HCT116 (cell line): ENCODE data around the gene RPL11.

ENCODE experiments used
- CEBPB ChIP-seq: IDR thresholded peaks from 2 replicates; pipeline ENCODE4 v1.6.1; 2012; ENCODE audit warnings: low read depth
- CTCF ChIP-seq, 3 experiments: fragments of 200-600 bp in 1 of 3; sonication (generic) in 1 of 3; IDR thresholded peaks in 2 of 3; conservative IDR thresholded peaks in 1 of 3; 2 replicates each; pipeline ENCODE4 v1.5.1; 2012 to 2017; ENCODE audit warnings: low read depth in 2 of 3, low read length in 2 of 3, antibody characterized with exemption in 1 of 3, borderline replicate concordance in 1 of 3, control low read depth in 1 of 3, mild to moderate bottlenecking in 1 of 3, mixed read lengths in 1 of 3, mixed run types in 1 of 3, moderate library complexity in 1 of 3; ENCODE audit not compliant: insufficient read depth in 1 of 3
- EGR1 ChIP-seq: IDR thresholded peaks from 2 replicates; pipeline ENCODE4 v1.6.1; 2012; ENCODE audit warnings: low read depth
- EZH2 ChIP-seq: fragments of 200-600 bp; sonication (generic); IDR thresholded peaks from 2 replicates; pipeline ENCODE4 v1.6.1; 2017; ENCODE audit warnings: antibody characterized with exemption, mixed run types
- EZH2phosphoT487 ChIP-seq: fragments of 200-600 bp; IDR thresholded peaks from 2 replicates; pipeline ENCODE4 v1.6.1; 2018; ENCODE audit warnings: antibody characterized with exemption, borderline replicate concordance
- FOSL1 ChIP-seq: IDR thresholded peaks from 2 replicates; pipeline ENCODE4 v1.6.1; 2012; ENCODE audit warnings: low read depth
- POLR2A ChIP-seq: IDR thresholded peaks from 2 replicates; pipeline ENCODE4 v1.7.0; 2011; ENCODE audit warnings: borderline replicate concordance; ENCODE audit not compliant: insufficient read depth, insufficient read length; ENCODE audit errors: extremely low read depth
- POLR2AphosphoS5 ChIP-seq: IDR thresholded peaks from 2 replicates; pipeline ENCODE4 v1.6.1; 2011; ENCODE audit warnings: mild to moderate bottlenecking, low read depth, low read length, moderate library complexity
- RAD21 ChIP-seq: IDR thresholded peaks from 2 replicates; pipeline ENCODE4 v1.6.1; 2012; ENCODE audit warnings: low read depth, mild to moderate bottlenecking
- REST ChIP-seq: IDR thresholded peaks from 2 replicates; pipeline ENCODE4 v1.6.1; 2012; ENCODE audit warnings: low read depth
- SIN3A ChIP-seq: IDR thresholded peaks from 2 replicates; pipeline ENCODE4 v1.6.1; 2012; ENCODE audit warnings: low read depth
- SP1 ChIP-seq: IDR thresholded peaks from 2 replicates; pipeline ENCODE4 v1.6.1; 2012; ENCODE audit warnings: low read depth
- YY1 ChIP-seq: IDR thresholded peaks from 2 replicates; pipeline ENCODE4 v1.6.1; 2011; ENCODE audit warnings: low read length, low read depth, moderate library complexity, mild to moderate bottlenecking; ENCODE audit not compliant: insufficient replicate concordance; ENCODE audit errors: extremely low read depth
- ZNF274 ChIP-seq: fragments of 200-500 bp; sonication (Bioruptor generic); IDR thresholded peaks from 2 replicates; pipeline ENCODE4 v1.6.1; 2014; ENCODE audit warnings: mild to moderate bottlenecking, low read depth, low read length, inconsistent platforms

- TF ChIP-seq SP1 = no peak
- TF ChIP-seq CTCF (IDR thresholded peaks at IDR 0.05 in 2 of 3, conservative IDR thresholded peaks at IDR 0.05 in 1 of 3; ENCODE audit: borderline replicate concordance in 1 of 3, insufficient read depth in 1 of 3, low read depth in 2 of 3, low read length in 2 of 3) = no peak
- TF ChIP-seq POLR2A = no peak
- TF ChIP-seq POLR2AphosphoS5 = no peak
- no peak for TF ChIP-seq RAD21
- no peak for TF ChIP-seq SIN3A
- no peak for TF ChIP-seq REST
- no peak for TF ChIP-seq ZNF274
- no peak for TF ChIP-seq EZH2
- no peak for TF ChIP-seq EGR1
- TF ChIP-seq YY1 = no peak
- no peak for TF ChIP-seq EZH2phosphoT487
- TF ChIP-seq FOSL1 = no peak
- TF ChIP-seq CEBPB = no peak
These were observed 35.8 kb downstream of the RPL11 start for GRCh38 chr1:23727362-23727811.
